ENCODE measurements around the gene SMIM10L2A. TPM values are rescaled to one million over a fixed set of nuclear protein-coding genes. Genes with fewer than 3 reads are reported as not detected.
"Not testable (repeated sequence)": the region's sequence is repeated elsewhere in the genome, so short reads cannot be mapped to it uniquely, and the experiment has no call there.

The SMIM10L2A gene
- polyA plus RNA-seq (2013, experiment 1 of 2; ENCODE audit: insufficient read length) = 0.10 TPM
- polyA plus RNA-seq (2013, experiment 2 of 2; ENCODE audit: insufficient read length) = 0.25 TPM

DNA sequence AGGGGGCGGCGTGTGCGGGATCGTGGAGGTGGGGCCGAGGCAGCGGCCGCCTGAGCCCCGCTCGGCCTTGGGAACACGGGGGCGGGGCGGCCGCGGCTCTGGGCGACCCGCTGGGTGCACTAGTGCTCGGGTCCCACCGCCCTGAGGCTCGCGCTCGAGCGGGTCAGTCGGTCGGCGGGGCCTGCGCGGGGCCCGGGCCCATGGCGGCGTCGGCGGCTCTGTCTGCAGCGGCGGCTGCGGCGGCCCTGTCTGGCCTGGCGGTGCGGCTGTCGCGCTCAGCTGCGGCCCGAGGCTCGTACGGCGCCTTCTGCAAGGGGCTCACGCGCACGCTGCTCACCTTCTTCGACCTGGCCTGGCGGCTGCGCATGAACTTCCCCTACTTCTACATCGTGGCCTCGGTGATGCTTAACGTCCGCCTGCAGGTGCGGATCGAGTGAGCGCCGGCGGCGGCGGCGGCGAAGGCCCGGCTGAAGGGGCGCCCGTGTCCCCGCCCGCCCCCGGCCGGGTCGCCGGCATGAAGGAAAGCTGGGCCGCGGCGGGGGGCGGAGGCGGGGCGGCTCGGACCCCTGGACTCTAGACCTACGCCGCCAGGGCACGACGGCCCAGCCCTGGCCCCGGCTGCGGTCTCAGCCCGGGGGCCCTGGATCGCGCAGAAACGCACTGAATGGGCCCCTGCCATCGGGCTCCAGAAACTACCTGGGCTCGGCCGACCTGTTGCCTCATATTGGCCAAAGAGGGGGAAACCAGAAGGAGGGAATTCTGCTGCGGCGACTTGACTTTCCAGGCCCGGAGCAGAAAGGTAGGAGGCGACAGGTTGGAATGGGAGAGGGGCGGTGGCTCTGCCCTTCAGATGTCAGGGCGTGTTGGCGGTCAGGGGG is at the start of gene SMIM10L2A:
Gene SMIM10L2A, plus strand, starts transcription at position 13 of the 878 bp plus-strand sequence. Its CDS starts 188 bp downstream, at position 201.
- no peak for DNase-seq

GRCh38 chrX:135373357-135373756 is 48.4 kb upstream of the SMIM10L2A start:
- DNase-seq = no peak

DNA sequence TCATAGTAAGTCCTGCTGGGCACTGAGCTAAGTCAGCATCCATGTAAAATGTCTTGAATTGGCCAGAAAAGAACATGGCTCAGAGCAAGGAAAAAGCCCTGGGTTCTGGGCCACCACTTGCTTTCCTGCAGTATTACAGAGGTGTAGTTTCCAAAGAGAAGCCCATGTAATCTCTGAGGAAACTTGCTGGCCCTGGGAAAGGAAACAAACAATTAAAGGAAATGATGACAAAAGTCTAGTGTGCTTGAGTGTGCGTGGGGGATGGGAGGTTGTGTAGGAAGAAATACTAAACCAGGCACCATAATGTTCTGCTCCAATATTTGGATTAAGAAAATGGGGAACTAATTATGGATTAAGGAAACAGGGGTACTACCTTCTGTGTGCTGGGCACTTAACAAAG is 39.5 kb upstream of the SMIM10L2A start:
- no peak for DNase-seq

- DNase-seq = no peak
These were observed 38.5 kb upstream of the SMIM10L2A start for GRCh38 chrX:135383249-135383648.

DNA sequence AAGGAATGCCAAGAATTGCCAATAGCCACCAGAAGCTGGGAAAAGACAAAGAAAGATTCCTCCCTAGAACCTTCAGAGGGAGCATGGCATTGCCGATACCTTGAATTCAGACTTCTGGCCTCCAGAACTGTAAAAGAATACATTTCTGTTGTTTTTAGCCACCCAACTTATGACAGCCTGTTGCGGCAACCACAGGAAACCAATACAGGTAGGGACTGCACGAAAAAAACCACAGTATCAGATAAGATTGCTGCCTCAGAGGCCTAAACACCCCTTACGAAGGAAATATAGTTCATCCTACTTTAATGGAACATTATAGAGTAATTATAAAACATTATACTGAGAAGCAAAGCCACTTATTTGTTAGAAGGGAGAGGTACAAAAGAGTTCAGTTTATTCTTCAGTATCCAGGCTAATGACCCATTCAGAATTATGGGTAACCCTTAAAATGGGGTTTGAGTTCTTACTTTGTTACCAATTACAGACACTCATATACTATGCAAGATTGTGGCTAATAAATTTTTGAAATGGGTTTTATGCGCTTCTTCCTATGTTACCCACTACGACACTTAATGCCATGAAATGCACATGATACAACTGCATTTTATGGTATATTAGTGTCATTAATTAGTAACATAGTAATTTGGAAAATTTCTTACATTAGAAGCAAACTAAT is 37.4 kb upstream of the SMIM10L2A start:
- DNase-seq = no peak

DNA sequence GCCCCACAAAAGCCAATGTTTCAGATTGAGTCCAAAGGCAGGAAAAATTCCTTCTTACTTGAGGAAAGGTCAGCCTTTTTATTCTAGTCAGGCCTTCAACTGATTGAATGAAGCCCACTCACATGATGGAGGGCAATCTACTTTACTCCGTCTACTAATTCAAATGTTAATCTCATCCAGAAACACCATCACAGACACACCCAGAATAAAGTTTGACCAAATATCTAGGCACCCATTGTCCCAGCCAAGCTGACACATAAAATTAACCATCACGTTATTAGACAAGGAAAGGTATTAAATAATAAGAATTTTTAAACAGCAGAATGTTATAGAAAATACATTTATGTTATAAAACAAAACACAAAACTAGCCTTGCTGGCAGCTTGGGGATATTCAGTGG is 32.9 kb upstream of the SMIM10L2A start:
- DNase-seq = no peak

DNA sequence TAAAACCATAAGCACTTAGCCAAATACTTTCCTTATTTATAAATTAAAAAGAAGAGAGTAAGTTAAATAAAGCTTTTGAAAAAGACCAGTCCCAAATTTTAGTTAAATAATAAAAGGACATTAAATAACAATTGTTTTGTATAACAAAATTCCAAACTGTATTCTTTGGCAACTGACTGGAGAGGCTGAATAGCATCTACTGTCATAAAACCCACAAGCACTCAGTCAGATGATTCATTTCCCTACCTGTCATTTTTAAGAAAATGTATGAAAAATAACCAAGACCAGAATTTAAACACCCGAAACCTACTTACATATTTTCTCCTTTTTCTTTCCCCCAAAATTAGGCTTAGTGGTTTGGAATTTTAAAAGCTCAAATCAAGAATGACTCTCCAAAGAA is 32.5 kb upstream of the SMIM10L2A start:
- DNase-seq = no peak

- DNase-seq = no peak
These were observed 32.0 kb upstream of the SMIM10L2A start for GRCh38 chrX:135389717-135390116.

DNA sequence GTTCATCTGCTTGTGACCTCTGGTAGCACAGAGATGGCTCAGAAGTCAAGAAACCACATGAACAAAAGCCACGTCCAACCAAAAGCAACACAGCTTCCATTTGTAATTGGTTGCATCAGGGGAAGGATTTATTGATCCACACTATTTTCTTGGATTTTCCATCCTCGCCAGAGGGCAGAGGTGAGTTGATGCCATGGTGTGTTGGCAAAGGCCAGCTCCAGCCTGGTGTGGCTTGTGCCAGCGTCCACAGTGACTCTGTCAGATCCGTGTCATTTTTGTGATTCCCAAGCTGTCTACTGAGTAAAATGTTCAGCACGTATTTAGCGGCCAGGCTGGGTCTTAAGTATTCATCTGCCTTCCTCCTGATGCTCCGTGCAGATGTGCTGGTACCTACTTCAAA is 30.0 kb upstream of the SMIM10L2A start:
- DNase-seq = no peak

DNA sequence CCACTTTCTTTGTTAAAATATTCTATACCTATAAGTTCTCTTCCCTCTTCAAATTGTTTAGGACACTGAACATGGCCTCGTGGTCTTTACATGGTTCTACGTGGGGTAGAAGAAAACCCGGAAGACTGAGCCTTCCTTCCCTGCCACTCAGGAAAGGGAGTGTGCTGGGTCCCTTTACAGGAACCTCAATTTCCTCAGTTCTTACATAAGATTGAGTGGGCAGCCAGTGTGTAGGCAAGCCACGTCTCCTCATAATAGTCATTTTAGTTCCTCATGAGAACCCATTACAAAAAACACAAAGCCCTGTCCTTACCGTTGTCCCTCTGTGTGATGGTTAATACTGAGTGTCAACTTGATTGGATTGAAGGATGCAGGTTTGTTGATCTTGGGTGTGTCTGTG is 28.7 kb upstream of the SMIM10L2A start:
- no peak for DNase-seq

GRCh38 chrX:135395064-135395463 is 26.7 kb upstream of the SMIM10L2A start:
- no peak for DNase-seq

DNA sequence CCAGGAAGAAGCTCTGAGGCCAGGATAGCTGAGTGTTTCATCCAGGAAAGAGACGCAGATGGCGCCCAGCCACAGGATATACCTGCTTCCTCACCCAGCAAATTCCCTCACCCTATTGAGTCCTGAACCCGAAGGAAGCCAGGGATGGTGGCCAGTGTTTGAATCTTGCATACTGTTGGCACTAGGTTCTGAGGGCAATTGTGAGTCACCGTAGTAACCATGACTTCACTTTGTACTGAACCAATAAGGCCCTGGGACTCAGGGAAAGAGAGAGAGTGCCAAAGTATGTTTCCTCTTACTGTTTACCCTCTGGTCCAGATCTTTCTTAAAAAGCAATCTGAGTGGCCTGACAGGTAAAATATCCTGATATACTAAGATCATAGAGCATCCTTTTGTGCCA is 25.6 kb upstream of the SMIM10L2A start:
- no peak for DNase-seq

GRCh38 chrX:135396566-135396965 is 25.2 kb upstream of the SMIM10L2A start:
- no peak for DNase-seq

GRCh38 chrX:135397652-135398051 is 24.1 kb upstream of the SMIM10L2A start:
- no peak for DNase-seq

DNA sequence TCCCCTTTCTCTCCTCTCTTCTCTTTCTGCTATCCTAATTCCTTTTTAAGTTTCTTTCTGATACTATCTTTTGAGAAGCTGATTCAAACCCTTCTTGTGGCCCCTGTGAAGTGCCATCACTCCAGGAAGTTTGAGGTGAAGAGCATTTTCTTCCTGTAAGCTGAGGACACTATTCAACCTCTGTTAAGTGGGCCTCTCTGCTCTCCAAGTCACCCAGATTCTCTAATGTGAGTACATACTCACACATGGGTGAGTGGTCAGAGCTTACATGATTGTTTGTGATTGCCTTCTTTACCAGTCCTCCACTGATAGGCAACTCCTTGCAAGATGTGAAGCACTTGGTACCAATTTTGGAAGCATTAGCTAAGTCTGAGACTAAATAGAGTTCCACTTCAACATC is 18.4 kb upstream of the SMIM10L2A start:
- DNase-seq = no peak

DNA sequence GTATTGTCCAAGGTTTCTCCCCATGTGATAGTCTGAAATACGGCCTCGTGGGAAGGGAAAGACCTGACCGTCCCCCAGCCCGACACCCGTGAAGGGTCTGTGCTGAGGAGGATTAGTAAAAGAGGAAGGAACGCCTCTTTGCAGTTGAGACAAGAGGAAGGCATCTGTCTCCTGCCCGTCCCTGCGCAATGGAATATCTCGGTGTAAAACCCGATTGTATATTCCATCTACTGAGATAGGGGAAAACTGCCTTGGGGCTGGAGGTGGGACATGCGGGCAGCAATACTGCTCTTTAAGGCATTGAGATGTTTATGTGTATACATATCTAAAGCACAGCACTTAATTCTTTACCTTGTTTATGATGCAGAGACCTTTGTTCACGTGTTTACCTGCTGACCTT is 15.3 kb upstream of the SMIM10L2A start:
- DNase-seq = not testable (repeated sequence)

GRCh38 chrX:135408794-135409193 is 12.9 kb upstream of the SMIM10L2A start:
- DNase-seq = no peak

DNA sequence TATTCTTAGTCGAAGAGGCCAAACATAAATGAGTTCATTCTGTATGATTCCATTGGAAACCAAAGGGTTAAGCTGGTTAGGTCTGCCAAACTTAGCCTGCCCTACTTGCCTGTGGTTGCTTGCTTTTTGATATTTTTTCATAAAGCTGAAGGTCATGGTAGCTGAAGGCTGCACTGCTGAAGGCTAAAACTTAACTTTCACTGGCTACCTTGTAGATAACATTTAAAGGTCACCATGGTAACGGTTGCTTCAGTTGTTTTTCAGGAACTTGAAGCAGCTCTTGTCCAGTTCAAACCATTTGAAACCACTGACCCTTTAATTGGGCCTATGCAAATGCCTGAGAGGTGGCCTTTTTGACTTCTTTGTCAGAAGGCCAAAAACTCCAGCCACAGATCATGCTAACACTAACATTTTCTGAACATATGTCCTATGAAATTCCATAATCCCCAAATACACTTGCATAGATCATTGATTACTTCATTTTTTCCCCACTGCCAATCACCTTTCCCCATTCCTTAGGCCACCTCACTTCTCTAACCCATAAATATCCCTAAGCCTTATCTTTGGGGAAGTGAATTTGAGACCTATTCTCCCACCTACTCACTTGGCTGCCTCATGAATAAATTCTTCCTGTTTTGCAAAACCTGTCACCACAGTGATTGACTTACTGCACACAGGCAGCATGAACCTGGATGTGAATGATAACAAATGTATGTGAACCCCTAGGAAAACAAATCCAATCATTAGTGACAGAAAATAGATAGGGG is 10.7 kb upstream of the SMIM10L2A start:
- no peak for DNase-seq

DNA sequence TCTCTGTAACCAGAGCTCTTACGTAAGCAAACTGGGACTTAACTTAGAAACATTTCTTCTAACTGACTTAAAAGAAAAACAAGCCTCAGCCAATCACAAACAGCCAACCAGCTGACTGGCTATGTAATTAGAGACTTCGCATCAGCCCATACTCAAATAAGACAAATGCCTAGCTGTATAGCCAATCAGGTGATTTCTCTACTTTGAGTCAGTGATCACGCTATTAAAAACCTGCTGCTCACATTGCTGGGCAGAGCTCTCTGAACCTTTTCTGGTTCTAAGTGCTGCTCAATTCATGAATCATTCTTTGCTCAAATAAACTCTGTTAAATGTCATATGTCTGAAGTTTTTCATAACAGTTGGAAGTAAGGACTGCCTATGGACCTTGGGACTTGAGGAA is 9.9 kb upstream of the SMIM10L2A start:
- no peak for DNase-seq

DNA sequence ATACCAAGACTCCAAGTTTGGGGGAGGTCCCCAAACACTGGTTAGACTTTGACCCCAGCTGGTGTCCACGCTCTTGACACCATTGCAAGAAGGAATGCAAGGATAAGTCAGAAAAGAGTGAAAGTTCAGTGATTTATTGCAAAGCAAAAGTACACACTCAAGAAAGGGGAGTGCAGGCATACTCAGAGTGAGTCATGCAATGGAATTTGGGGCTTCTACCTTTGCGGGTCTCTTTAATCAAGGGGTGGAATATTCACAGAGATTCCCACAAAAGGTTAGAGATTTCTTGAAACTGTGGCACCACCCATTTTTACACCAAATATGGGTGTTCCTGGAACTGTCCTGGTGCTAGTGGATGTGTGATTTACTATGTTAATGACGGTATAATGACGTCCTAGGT is 5.2 kb upstream of the SMIM10L2A start:
- no peak for DNase-seq

GRCh38 chrX:135420831-135421230 is 913 bp upstream of the SMIM10L2A start:
- DNase-seq = no peak

GRCh38 chrX:135421537-135421931 is 210 bp upstream of the SMIM10L2A start:
- DNase-seq = peak; percentile 65

GRCh38 chrX:135422810-135423168 is 1.0 kb downstream of the SMIM10L2A start:
- not testable (repeated sequence) for DNase-seq
